GM12891 (cell line): ENCODE data around the gene ALOXE3.

Source experiments
- POLR2A ChIP-seq: IDR thresholded peaks from 2 replicates; pipeline ENCODE4 v1.6.1; 2011; ENCODE audit warnings: low read depth, low read length, control low read depth
- POLR2AphosphoS5 ChIP-seq: IDR thresholded peaks from 2 replicates; pipeline ENCODE4 v1.6.1; 2011; ENCODE audit warnings: low read depth, low read length, control low read depth
- TAF1 ChIP-seq: IDR thresholded peaks from 2 replicates; pipeline ENCODE4 v1.6.1; 2011; ENCODE audit warnings: low read depth, low read length, control low read depth

DNA sequence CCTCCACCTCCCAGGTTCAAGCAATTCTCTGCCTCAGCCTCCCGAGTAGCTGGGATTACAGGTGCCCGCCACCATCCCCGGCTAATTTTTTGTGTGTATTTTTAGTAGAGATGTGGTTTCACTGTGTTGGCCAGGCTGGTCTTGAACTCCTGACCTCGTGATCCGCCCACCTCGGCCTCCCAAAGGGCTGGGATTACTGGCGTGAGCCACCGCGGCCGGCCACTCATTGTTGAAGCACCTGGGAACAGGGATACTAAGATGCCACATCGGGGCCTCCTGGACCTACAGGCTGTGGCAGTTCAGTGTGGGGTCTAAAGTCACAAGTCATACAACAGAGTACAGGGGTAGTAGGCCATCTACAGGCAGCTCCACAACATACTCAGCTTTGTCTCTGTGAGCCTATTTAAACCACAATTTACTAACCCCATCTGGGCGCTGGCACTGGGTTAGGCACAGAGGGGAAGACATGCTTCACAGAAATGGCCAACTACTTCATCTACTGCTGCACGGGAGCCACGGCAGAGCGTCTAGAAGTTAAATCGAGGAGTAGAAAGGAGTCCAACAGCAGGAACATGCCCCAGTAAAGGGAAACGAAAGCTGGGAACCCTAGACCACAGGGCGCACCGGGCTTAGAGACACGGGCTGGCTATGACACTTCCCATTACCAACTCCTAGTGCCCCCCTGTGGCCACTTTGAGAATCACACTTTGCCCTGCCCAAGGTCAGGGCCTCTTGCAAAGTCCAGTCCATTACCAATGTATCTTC is 40.1 kb upstream of the ALOXE3 start:
- TF ChIP-seq TAF1: no peak
- TF ChIP-seq POLR2A: no peak
- TF ChIP-seq POLR2AphosphoS5: no peak
